Activated CD4-positive, alpha-beta T cell treated with anti-CD3 and anti-CD28 coated beads, Interleukin-2, amount 50 U/mL, for 24 hours (primary cell): Measurements from ENCODE around the gene OR6B3.
"Not testable (repeated sequence)": the region's sequence is repeated elsewhere in the genome, so short reads cannot be mapped to it uniquely, and the experiment has no call there.

Experiments used
- DNase-seq, 2 donors: peaks; one replicate each; pipeline ENCODE4 v3.0.0-alpha.2; 2020; ENCODE audit warnings: low read depth in 1 of 2, low spot score in 1 of 2

Gene OR6B3

DNA sequence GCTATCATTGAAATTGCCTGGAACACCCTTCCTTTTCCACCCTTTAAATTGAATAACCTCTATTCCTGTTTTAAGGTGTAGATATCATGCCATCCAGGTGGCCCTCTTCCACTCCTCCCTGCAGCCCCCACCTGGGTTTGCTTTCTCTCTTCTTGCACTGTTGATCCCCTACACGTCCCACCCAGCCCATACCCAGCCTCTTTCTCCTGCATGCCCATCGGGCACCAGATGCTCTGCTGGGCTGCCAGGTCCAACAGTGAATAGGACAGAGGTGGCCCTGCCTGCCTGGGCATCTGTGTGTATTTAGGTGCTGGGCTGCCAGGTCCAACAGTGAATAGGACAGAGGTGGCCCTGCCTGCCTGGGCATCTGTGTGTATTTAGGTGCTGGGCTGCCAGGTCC, 9.2 kb downstream of the OR6B3 start:
- DNase-seq = not testable (repeated sequence)

DNA sequence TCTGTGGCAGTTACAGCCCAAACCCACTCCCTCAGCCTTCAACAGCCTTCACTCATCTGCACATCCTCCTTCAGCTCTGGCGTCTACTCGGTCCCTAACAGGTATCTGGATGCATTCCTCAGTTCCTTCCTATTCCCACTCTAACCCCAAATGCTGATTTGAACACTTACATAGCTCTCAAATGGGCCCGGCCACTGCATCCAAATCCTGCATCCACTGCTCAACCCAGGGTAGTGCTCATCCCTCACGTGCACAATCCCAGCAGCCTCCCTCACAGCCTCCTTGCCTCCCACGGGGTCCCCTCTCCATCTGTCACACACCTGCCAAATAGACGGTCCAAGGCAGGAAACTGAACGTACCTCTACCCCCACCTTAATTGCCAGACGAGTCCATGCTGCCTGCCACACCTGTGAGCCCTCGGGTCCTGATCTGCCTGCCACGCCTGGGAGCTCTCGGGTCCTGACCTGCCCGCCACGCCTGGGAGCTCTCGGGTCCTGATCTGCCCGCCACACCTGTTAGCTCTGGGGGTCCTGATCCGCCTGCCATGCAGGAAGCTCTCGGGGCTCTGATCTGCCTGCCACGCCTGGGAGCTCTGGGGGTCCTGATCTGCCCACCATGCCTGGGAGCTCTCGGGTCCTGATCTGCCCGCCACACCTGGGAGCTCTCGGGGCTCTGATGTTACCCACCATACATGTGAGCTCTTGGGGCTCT, 9.9 kb downstream of the OR6B3 start:
- no peak for DNase-seq

DNA sequence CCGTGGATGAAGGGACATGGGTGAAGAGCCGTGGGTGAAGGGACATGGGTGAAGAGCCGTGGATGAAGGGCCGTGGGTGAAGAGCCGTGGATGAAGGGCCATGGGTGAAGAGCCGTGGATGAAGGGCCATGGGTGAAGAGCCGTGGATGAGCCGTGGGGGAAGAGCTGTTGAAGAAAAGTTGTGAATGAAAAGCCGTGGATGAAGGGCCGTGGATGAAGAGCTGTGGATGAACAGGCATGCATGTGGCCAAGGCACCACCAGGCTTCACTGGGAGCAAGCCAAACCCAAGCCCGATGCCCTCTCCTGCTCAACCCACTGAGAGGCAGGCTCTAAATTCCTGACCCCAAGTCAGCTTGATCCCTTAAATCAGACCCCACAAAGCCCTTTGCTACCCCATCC, 10.6 kb downstream of the OR6B3 start:
- no peak for DNase-seq

DNA sequence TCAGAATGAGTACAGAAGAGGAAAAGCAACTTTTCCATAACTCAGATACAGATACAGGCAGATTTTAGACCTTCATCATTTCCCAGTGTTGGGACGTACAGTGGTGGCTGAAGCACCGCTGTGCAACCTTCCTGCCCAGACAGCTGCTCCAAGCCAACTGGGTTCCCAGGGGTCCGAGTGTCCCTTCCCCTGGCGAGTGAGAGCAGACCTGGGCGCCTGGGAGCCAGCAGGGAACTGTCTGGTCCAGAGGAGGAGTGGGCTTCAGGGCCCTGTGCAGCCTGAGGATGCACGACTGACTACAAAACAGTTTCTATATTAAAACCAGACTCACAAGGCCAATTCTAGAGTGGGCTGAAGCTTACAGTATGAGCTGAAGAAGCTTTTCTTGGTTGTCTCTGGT, 12.0 kb downstream of the OR6B3 start:
- no peak for DNase-seq

DNA sequence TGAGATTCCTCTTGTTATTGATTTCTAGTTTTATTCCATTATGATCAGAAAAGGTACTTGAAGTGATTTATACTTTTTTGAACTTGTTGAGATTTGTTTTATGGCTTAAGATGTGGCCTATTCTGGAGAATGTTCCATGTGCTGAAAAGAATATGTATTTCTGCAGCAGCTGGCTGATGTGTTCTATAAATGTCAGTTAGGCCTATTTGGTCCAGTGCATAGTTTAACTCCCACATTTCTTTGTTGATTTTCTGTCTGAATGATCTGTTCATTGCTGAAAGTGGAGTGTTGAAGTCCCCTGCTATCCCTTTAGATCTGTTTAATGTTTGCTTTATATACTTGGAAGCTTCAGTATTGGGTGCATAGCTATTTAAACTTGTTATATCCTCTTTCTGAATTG, 16.0 kb downstream of the OR6B3 start:
- no peak for DNase-seq

DNA sequence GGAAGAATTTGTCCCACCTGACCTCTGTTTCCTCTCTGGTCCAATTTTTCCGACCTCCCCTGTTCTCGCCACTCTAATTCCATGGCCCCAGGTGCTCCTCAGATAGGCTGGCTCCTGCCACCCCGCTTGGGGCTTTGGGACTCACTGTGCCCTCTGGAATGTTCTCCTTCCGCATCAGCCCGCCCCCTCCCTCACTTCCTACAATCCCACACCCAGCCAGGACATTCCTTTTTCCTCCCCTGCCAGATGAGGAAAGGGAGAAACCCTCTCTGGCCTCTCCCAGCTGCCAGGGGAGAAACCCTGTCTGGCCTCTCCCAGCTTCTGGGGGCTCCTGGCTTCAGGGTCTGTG, 20.0 kb downstream of the OR6B3 start:
- no peak for DNase-seq

DNA sequence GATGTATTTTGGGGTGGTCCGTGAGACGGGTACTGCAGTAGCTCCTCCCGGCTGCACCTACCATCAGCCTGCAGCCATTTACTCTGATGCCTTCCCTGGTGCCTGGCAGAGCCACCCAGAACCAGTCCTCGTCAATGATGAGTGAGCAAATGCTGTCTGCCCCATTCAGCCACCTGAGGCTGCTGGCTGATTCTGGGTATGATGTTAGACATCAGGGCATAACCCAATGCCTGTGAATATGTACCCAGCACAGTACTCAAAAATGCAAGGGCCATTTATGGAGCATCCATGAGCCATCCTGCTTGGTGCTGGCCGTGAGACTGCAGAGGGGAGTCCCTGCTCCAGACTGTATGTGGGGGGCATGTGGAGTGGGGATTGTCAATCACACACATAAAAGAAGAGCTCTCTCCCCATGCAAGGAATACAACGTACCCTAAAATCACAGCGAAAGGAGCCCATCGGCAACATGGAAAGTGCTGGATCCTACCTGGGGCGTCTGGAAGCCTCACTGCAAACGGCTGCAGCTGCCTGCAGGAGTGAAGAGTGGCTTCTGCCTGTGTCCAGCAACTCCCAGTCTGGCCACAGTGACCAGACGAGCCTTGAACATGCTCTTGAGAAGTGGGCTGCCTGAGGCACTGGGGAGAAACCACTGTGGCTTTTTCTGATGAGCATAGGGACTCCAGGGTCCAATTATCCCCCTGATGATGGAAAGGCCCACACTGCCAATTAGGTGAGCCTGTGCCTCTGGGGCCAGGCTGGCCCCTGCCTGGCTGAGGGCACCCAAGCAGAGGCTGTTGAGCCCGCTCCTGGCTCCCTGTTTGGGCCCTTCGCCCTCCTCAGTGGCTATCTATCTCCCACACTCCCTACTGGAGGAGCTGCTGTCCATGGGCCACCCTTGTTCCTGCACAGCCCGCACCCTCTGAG, 20.7 kb downstream of the OR6B3 start:
- no peak for DNase-seq

DNA sequence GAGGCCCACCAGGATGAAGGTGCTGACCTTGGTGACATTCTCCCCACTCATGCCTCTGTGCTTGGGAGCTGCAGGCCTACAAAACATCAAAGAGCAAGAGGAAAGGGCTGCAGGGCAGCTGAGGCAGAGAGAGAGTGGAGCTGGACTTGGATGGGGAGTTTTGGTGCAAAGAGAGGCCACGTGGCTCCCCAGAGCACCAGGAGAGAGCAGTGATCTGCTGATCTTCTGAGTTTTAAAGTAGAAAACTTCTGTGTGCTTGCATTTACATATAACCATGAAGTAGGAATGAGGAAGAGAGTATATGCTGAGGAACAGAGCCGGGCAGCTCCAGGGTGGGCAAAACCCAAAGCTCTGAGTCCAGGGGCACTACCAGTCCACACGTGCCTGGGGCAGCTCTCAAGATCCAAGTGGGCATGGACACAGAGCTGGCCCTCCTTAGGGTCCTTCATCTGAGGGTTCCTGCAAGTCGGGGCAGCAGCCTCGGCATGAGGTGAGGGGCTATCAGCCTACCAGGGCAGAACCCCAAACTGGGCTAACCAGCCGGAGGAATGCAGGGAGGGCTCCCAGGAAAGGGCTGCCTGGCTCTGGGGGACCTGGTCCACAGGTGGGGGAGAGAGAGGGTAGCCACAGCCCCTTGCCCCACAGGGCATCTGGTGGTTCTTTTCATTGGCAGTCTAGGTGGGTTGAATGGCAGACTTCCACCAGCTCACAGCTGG, 22.8 kb downstream of the OR6B3 start, which contains the start of gene OR6B2:
Gene OR6B2 (minus strand): TSS at position 51 of the 716 bp plus-strand sequence. CDS start 0 bp downstream, at position 51.
- no peak for DNase-seq

DNA sequence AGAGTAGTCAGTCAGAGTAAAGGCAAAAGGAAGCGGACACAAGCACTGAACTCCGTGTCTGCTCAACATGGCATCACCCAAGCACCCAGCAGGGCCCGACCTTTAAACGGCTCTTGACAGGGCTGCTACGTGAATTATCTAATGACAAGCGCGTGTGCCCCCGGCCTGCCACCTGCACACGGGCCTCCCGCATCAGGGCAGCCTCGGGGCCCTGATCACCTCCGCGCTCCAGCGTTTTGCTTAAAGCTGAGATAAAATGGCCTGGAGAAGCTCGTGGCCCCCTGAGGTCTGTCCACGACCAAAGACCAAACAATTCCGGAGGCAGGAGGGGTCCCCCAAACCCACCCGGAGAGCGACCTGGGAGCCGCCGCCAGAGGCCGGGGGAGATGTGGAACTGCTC, 28.6 kb downstream of the OR6B3 start:
- peak in 1 of 2 donors; percentile 16 for DNase-seq

DNA sequence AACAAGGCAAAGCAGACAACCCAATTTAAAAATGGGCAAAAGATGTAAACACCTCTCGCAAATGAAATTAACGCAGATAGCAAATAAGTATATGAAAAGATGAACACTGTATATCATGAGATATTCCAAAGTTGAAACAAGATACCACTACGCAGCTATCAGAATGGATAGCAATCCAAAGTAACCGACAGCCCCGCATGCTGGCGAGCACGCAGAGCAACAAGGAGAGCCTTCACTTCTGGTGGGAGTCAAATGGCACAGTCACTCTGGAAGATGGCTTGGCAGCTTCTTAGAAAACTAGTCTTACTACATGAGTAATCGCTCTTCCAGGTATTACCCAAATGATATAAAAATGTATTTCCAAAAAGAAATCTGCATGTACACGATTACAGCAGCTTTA, 29.5 kb downstream of the OR6B3 start:
- no peak for DNase-seq

DNA sequence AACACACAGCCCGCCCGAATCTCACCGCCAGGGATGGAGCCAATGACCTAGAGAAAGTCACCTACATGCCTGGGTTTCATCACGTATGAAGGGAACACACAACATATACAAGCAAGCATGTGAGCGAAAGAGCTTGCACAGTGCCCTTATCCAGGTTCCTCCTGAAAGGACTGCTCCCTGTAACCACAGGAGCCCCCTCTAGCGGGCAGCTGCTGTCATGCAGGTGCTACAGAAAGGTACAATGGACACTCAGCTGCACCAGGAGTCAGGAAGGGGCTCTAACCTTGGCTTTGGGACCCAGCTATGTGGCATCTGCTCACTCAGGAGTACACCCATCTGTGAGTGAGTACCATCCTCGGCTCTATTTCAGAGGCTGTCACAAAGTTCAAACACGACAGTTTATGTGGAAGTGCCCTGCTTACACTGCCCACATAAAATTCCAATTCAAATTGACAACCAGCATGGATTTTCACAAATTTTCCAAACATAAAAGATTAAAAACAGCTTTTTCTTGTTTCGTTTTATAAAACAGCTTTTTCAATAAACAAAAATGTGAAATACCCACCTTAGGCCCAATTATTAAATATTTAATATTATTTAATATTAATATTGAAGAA, 31.7 kb downstream of the OR6B3 start:
- DNase-seq = peak; percentile 30 to 37

DNA sequence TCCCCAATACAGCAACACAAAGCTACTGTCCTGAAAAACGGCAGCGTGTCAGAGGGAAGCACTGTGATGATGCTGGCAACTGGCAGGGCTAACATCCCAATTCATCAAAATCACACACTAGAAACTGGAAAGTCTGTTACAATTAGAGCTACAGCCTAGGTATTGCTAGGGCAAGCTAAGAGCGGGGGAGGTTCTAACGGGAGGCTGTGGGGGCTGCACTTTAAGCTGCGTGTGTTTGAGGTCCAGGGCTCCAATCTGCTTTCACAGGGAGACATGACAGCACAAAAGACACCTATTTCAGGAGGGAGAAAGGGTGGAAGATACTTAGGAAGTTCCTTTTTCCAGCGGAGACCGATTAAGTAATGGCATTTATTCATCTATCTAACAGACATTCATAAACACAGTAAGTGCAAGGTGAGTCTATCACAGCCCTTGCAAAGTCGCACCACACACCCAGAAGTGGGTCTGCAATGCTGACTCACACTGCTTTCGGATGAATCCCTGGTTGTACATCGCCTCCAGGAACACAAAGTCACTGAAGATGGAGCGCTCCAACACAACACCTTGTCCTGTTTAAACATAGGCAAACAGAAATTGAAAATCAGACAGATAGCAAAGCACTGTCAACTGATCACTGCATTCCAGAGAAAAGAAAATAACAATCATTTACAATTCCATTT, 35.1 kb downstream of the OR6B3 start:
- no peak for DNase-seq

DNA sequence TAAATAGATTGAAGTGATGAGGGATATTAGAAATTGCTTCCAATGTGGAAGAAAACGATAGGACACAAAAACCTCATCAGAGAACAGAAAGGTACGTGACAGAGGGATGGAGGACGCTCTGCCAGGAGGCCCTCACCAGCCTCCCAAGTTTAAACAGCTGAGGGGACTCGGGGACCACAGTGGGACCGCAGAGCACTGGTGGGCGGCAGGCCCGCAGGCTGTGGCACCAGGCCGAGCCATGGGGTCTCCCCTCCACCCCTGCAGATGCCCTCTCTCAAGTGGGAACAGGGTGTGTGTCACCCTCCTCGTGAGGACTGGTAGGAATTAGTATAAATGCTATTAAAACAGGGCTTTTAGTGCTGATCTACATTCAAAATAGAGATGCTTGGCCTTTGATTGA, 39.0 kb downstream of the OR6B3 start:
- no peak for DNase-seq

DNA sequence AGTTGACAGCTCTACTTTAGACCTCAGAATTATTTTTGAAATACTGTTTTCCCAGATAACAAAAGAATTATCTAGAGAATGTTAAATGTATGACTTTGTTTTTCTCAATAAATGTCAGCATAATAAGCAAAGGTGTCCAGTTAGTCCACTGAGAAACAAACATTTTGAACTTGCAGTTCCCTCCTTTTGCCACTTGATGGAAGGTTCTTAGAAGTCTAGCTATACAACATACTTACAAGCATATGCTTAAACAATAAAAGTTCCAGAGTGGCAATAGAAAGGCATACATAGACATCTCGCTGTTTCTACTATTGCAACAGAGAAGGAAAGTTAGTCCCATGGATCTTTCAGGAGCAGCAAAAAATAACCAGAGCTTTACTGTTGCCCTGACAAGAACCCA, 40.0 kb downstream of the OR6B3 start:
- DNase-seq = no peak

DNA sequence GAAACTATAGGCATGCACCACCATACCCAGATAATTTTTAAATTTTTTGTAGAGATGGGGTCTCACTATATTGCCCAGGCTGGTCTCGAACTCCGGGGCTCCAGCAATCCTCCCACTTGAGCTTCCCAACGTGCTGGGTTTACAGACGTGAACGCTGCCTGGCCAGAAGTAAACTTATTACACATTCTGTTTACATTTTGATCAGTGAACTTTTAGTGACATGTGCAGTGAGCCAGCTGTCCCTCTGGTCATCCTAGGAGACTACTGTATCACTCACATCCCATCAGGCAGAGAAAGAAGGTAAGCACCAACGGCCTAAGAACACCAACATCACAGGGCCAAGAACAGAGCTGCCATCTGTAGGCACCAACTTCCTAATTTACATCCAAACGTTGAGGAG, 50.3 kb downstream of the OR6B3 start:
- no peak for DNase-seq

DNA sequence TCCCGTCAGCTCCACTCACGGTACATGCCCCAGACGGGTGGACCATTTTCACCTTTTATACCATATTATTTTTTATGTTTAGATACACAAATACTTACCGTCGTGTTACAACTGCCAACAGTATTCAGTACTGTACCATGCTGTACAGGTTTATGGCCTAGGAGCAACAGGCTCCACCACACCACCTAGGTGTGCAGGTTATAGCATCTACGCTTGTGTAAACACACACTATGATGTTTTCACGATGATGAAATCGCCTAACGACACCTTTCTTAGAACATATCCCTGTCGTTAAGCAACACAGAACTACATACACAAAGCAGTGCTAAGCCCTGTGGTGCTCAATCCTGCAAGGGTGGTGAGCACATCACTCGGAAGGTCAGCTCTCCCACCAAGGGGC, 52.6 kb downstream of the OR6B3 start:
- DNase-seq = no peak

DNA sequence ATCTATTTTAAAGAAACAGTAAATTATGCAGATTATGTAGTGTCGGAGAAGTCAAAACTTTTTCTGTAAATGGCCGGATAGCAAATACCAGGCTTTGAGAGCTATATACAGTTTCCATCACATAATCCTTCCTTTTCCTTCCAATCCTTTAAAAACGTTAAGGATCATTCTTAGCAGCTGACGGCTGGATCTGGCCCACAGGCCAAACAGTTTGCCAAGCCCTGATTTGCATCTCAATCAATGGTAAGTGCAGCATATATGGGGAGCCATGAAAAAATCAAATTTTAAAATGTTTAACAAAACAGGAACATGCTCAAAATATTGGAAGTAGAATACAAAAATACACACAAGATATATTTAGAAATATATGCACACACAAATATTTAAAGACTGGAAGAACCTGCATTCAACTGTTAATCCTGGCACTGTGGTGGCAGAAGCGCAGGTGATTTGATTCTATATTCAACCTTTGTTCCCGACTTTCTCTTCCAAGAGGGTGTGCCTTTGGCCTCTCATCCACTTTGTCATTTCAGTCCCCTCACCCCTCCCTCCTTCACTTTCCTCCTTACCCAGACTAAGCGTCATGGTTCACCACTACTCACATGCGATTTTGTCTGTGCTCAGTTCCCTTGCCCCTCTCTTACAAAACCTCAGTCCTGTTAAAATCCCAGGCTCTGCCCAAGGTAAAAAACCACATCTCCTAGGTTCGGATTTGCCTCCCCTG, 55.5 kb downstream of the OR6B3 start:
- no peak for DNase-seq
